ENCODE data around the gene ASB16. TPM values are rescaled to one million over a fixed set of nuclear protein-coding genes. Genes with fewer than 3 reads are reported as not detected.

The ASB16 gene
- total and polyA plus RNA-seq, 10 of the 15 experiments (the other 5 are each of a cell fraction or from before 2014, with no cell fraction given) = 0.07 to 1.1 (median 0.44) TPM; not detected in 5

DNA sequence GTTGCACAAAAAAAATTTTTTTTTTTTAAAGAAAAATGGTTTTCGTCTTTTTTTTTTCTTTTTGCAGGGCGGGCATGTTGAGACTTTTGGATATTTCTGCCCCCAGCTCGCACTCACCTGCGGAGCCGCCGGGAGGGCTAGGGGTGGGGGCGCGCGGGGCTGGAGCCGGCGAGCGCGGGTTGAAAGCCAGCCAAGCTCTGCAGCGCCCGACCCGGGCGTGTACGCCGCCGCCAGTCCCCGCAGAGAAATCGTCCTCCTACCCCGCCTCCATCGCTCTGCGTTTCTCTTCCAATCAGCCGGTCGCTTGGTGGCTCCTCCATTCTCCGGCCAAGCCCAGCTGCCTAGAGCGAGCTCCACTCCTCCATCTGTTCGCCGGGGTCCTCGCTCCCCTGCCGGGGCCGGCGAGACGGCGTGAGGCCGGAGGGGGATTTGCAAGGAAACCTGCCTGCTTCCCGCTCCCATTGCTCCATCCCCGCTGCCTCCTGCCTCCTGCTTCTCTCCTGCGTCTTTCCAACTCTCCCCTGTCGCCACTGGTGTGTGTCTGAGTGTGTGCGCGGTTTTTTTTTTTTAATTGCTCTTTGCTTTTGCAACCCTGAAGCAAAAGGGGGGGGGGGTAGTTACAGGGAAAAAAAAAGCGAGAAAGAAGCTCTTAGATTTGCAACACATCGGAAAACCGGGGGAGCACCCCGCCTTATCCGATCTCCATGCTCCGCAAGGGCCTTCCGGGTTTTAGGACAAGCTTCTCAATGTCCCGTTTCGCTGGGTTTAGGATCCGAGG lies 50.8 kb downstream of the ASB16 start:
- DNase-seq (ENCODE audit: low read depth, low spot score) = no peak
- H3K4me3 ChIP-seq = peak overlapping the region; percentile 98
- ChIA-PET POLR2A (interaction anchor here (0.6 to 2.1 kb wide), 16 partner anchors 11 to 149 kb away, joined by 3 to 26 read pairs (median 5); partner anchors contain the start of genes ATXN7L3, GRN, SLC25A39 and TMUB2), RAD21 (ENCODE audit: unreplicated experiment) (interaction anchor here (0.6 to 2.8 kb wide), 17 partner anchors 10 to 126 kb away, joined by 3 to 16 read pairs (median 4); partner anchors contain the start of genes GRN, SLC25A39 and TMUB2), SMC1A (ENCODE audit: uncharacterized antibody, unreplicated experiment) (interaction anchor here (0.8 to 1.9 kb wide), 8 partner anchors 9 to 124 kb away, joined by 3 to 8 read pairs (median 4); partner anchors contain the start of gene GRN), CTCF (interaction anchor here (0.9 to 2.9 kb wide), 15 partner anchors 9 to 178 kb away, joined by 3 to 19 read pairs (median 6); partner anchors contain the start of gene GRN)
- ATAC-seq = peak; percentile 55
- in situ Hi-C loops (cut with MboI) (loop anchor here (25.0 kb wide), 1 partner anchor 291 kb away; the partner anchor contains the start of gene GPATCH8), intact Hi-C loops (cut with micrococcal nuclease; ENCODE audit: unreplicated experiment) (loop anchor here (2.0 kb wide), 1 partner anchor 24 kb away; no protein-coding TSS in a partner anchor)
- peak overlapping the region; percentile 88 for H3K9ac ChIP-seq (ENCODE audit: control insufficient read depth, insufficient read depth, low read length)
- WGBS (ENCODE audit: insufficient coverage, insufficient replicate concordance, low lambda C conversion rate, missing lambda C conversion rate) = under 1% methylated on average over 32 of the region's 54 CpGs
- peaks cover 9% of the 10 kb centered on the region for H3K4me1 ChIP-seq (ENCODE audit: control insufficient read depth, insufficient read depth, low read length)
- no peaks in the 10 kb centered on the region for H3K9me3 ChIP-seq (replicated peaks; ENCODE audit: control insufficient read depth, insufficient read depth, low read length)
- H3K27me3 ChIP-seq (replicated peaks in 1 of 2; ENCODE audit: control insufficient read depth in 2 of 2, insufficient read depth in 2 of 2, low read length in 1 of 2) = no peaks in the 10 kb centered on the region
- H3K27ac ChIP-seq (ENCODE audit: control insufficient read depth, insufficient read depth) = peak overlapping the region; percentile 89
- H4K20me1 ChIP-seq (ENCODE audit: control insufficient read depth, insufficient read depth) = no peaks in the 10 kb centered on the region
- no TSS peak for BruUV-seq (replicated peaks)
- peak overlapping the region; percentile 93 for H3K4me2 ChIP-seq (ENCODE audit: control insufficient read depth, insufficient read depth)
- H3K79me2 ChIP-seq (ENCODE audit: control insufficient read depth, insufficient read depth, low read length) = peaks cover 56% of the 10 kb centered on the region
- H3K36me3 ChIP-seq (ENCODE audit: control insufficient read depth in 2 of 2, insufficient read depth in 2 of 2, low read length in 1 of 2) = peaks cover under 1 to 2% of the 10 kb centered on the region in 2 experiments; a peak in 1 of 4 replicates
- no peak for FAIRE-seq
- peak overlapping the region; percentile 72 for H2AFZ ChIP-seq (ENCODE audit: control insufficient read depth, low read depth, low read length)
- TF ChIP-seq HDAC6 (IDR thresholded peaks at IDR 0.05; ENCODE audit: unreplicated experiment) (no peak), ZNF217 (IDR thresholded peaks at IDR 0.05) (no peak), ZNF384 (IDR thresholded peaks at IDR 0.05; ENCODE audit: borderline replicate concordance, low read depth, low read length) (peak; percentile 57; the same call in 1 of the 2 replicates), GABPA (IDR thresholded peaks at IDR 0.05; ENCODE audit: low read depth) (no peak), TAF1 (IDR thresholded peaks at IDR 0.05; ENCODE audit: borderline replicate concordance, low read depth, low read length) (peak; percentile 54; the same call in 1 of the 2 replicates), MXI1 (IDR thresholded peaks at IDR 0.05; ENCODE audit: low read depth, low read length) (peak; percentile 9; the same call in 1 of the 2 replicates), PAX8 (IDR thresholded peaks at IDR 0.05) (no peak), CREB1 (IDR thresholded peaks at IDR 0.05; ENCODE audit: low read depth) (peak; percentile 41; the same call in 1 of the 2 replicates), EED (IDR thresholded peaks at IDR 0.05; ENCODE audit: low read depth) (0 out of 2 replicates have a peak, but pooled peaks have one; percentile 12), NFIC (IDR thresholded peaks at IDR 0.05; ENCODE audit: low read depth, low read length) (peak; percentile 29; the same call in 1 of the 2 replicates), RCOR1 (conservative IDR thresholded peaks at IDR 0.05; ENCODE audit: low read depth, low read length) (no peak), RAD51 (IDR thresholded peaks at IDR 0.05) (no peak), YY1 (IDR thresholded peaks at IDR 0.05; ENCODE audit: low read depth, low read length) (peak; percentile 82)
- TF ChIP-seq, protein P1, sequence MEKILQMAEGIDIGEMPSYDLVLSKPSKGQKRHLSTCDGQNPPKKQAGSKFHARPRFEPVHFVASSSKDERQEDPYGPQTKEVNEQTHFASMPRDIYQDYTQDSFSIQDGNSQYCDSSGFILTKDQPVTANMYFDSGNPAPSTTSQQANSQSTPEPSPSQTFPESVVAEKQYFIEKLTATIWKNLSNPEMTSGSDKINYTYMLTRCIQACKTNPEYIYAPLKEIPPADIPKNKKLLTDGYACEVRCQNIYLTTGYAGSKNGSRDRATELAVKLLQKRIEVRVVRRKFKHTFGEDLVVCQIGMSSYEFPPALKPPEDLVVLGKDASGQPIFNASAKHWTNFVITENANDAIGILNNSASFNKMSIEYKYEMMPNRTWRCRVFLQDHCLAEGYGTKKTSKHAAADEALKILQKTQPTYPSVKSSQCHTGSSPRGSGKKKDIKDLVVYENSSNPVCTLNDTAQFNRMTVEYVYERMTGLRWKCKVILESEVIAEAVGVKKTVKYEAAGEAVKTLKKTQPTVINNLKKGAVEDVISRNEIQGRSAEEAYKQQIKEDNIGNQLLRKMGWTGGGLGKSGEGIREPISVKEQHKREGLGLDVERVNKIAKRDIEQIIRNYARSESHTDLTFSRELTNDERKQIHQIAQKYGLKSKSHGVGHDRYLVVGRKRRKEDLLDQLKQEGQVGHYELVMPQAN (conservative IDR thresholded peaks at IDR 0.05) = 0 out of 2 replicates have a peak, but pooled peaks have one; percentile 19
- TF ChIP-seq, protein P2, sequence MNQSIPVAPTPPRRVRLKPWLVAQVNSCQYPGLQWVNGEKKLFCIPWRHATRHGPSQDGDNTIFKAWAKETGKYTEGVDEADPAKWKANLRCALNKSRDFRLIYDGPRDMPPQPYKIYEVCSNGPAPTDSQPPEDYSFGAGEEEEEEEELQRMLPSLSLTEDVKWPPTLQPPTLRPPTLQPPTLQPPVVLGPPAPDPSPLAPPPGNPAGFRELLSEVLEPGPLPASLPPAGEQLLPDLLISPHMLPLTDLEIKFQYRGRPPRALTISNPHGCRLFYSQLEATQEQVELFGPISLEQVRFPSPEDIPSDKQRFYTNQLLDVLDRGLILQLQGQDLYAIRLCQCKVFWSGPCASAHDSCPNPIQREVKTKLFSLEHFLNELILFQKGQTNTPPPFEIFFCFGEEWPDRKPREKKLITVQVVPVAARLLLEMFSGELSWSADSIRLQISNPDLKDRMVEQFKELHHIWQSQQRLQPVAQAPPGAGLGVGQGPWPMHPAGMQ (IDR thresholded peaks at IDR 0.05; ENCODE audit: borderline replicate concordance) = no peak
- TF ChIP-seq, protein P3, sequence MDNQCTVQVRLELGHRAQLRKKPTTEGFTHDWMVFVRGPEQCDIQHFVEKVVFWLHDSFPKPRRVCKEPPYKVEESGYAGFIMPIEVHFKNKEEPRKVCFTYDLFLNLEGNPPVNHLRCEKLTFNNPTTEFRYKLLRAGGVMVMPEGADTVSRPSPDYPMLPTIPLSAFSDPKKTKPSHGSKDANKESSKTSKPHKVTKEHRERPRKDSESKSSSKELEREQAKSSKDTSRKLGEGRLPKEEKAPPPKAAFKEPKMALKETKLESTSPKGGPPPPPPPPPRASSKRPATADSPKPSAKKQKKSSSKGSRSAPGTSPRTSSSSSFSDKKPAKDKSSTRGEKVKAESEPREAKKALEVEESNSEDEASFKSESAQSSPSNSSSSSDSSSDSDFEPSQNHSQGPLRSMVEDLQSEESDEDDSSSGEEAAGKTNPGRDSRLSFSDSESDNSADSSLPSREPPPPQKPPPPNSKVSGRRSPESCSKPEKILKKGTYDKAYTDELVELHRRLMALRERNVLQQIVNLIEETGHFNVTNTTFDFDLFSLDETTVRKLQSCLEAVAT (IDR thresholded peaks at IDR 0.05) = 0 out of 2 replicates have a peak, but pooled peaks have one; percentile 9
